Measurements from ENCODE around the gene RHBG.

RHBG gene

DNA sequence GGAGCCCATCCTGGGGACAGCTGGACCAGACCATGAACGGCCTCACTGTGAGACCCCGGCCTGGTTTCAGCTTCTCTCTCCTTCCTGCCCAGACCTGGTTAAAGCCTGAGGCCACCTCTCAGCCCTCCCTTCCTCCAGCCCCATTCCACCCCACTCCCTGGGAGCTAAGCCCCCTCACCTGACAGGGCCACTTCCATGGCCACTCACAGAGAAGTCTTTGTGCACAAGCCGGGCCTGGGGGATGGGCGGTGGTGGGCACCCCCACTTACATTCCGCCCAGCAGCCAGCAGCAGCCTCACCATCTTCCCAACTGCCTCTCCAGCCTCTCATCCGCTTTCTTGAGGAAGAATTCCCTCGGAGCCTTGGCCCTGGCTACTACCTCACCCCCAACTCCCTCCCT is 40.4 kb downstream of the RHBG start:
- no peak for DNase-seq

DNA sequence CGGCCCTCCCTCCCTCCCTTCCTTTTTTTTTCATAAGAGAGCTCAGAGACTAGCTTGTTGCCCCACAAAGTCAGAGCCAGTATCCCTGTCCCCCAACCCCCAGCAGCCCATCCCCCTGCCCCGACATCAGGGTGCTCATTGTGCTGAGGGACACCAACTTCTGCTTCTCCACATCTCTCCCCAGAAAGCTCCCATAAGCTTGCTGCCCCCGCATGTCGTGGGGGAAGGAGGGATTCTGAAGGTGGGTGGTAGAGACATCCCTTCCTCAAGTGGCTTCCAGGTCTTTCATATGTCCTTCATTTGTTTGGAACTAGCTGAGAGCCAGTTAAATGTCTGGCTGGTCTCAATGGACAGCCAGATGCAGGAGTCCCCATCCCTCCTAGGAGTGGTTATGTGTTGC is 41.2 kb downstream of the RHBG start:
- DNase-seq: no peak

- no peak for DNase-seq
Observed at GRCh38 chr1:156410740-156411139, 41.7 kb downstream of the RHBG start.

DNA sequence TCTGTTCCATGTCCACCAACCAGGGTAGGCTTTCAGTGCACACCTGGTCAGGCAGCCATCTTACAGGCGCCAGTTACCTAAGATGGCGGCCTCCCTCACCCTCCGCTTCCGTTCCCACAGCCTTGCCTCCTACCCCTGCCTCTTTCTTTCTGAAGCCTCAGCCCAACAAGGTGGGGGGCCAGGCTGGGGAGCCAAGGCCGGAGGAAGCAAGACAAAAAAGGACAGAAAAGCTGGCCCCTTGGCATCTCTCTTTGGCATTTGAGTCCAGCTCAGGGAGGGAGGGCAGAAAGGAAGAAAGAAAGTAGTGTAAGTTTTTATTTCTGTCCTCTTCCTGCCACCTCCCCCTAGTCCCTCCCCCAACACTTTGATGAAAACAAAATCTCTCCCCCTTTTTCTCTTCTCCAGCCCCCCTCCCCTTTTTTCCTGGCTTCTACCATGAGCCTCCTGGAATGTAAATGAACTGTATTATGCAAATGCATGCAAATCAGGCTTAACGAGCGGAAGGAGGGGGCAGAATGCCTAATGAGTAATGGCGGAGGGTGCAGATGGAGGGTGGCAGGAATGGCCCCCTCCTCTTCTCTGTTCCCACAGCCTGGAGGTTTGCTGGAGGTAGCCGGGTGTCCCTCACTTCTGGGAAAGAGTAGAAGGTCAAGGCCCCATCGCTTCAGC is 43.8 kb downstream of the RHBG start:
- DNase-seq: no peak

- DNase-seq: no peak
Observed at GRCh38 chr1:156413391-156414246, 44.6 kb downstream of the RHBG start.

GRCh38 chr1:156414461-156415064 is 45.6 kb downstream of the RHBG start:
- no peak for DNase-seq

GRCh38 chr1:156416993-156417392 is 48.0 kb downstream of the RHBG start:
- no peak for DNase-seq

- no peak for DNase-seq
Observed at GRCh38 chr1:156417401-156418020, 48.5 kb downstream of the RHBG start.

GRCh38 chr1:156418416-156419070 is 49.5 kb downstream of the RHBG start:
- no peak for DNase-seq

- no peak for DNase-seq
Observed at GRCh38 chr1:156419854-156420204, 50.8 kb downstream of the RHBG start.

GRCh38 chr1:156420205-156421061 is 51.4 kb downstream of the RHBG start:
- DNase-seq: peak; percentile 70

DNA sequence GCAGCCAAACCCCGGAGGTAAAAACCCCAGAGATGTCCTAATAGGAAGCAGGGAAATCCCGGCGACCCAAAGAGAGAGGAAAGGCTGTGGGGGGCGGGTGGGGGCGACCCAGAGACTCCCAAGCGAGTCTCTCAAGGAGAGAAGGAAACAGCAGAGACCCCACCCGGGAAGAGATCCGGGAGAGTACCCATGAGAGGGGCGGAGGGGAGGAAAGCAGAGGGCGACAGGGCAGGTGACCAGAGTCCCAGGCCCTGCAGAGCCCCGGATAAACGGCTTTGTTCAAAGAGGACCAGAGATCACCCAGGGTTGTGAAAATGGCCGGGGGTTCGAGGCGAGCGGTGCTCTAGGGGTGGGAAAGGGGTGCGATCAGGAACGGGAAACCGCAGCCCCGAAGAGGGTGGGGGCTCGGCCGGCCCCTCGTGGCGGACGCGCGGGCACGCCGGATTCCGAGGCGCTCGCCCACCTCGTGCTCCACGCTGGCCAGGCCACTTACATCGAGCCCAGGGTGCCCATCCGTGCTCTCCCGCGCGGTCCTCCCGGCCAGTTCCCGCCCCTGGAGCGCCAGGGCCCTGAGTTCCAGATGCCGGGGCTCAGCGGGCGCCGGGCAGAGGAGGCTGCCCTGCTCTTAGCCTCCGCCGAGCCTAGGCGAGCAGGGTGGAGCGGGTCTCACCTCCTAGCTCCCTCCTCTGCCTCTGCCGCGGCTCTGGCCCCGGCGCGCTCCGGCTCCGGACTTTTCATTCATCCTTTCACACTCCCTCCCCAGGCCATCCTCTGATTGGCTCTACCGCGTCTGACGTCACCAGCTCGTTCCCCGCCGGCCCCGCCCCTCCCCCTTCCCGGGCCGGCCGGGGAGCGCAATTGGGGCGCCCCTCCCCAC is 52.3 kb downstream of the RHBG start:
- peak; percentile 83 for DNase-seq

DNA sequence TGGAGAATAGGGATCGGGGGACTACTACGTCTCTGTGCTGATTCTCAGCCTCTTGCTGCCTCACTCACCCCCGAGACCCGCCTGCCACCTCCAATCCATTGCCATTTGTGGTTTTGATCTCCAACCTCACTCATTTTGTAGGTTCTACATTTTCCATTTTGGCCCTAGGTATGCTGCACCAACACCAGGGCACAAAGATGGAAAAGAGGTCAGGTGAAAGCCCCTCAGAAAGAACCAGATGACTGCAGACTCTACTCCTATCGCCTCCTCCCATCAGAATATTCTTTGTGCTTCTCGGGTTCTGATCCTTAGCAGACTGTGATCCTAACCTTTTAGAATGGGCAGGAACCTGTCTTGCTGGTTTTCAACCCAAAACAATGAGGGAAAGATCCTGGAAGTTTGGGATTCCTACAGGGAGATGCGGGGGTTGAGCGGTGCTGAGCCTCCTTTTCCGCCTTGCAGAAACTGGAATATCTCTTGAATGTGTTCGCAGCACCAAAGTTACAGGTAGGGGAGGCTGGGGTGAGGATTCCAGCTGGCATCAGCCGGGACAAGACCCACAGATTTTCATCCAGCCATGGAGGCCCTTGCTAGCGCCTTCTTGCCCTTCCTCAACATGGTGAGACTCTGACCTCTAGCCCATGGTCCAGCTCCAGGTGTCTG is 53.1 kb downstream of the RHBG start:
- no peak for DNase-seq

GRCh38 chr1:156422602-156423091 is 53.6 kb downstream of the RHBG start:
- no peak for DNase-seq

- no peak for DNase-seq
Observed at GRCh38 chr1:156423422-156424352, 54.7 kb downstream of the RHBG start.

GRCh38 chr1:156424806-156425432 is 55.9 kb downstream of the RHBG start:
- no peak for DNase-seq

GRCh38 chr1:156425943-156426342 is 56.9 kb downstream of the RHBG start:
- no peak for DNase-seq

DNA sequence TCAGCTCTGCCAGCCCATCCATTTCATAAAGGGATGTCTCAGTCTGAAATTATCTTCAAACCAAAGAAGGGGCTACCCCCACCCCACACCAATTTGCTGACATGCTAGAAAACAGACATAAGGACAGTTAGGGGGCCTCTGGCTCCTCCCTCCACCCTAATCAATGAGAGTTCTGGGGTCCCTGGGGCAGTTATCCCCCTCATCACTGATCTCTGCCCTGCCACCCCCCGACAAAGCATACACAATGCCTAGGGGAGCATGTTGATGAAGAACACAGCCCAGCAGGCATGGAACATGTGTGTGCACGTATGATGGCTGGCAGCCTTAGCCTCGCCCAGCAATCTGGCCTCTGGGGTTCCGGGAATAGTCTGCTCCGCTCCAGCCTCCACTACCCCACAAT is 58.9 kb downstream of the RHBG start:
- no peak for DNase-seq

Measured in CD4-positive, alpha-beta T cell treated with Interleukin-10 for 1 hour (primary cell).